ENCODE data around the gene INTS15. TPM values are rescaled to one million over a fixed set of nuclear protein-coding genes. Genes with fewer than 3 reads are reported as not detected.

Gene INTS15
- total RNA-seq, 1 experiment from 2014 or later = 21.4 TPM

GRCh38 chr7:6644728-6645127 is 54.9 kb downstream of the INTS15 start:
- no peak overlapping the region for H3K4me2 ChIP-seq
- no TSS peak for BruUV-seq (replicated peaks)
- H3K9me3 ChIP-seq (ENCODE audit: insufficient read depth, low read depth) = no peaks in the 10 kb centered on the region
- H3F3A ChIP-seq (ENCODE audit: insufficient read depth, low read depth) = no peaks in the 10 kb centered on the region
- intact Hi-C loops (cut with micrococcal nuclease; ENCODE audit: unreplicated experiment) = no loop called here
- peaks cover 13% of the 10 kb centered on the region; the same call in 1 of the 2 replicates for H3K36me3 ChIP-seq (ENCODE audit: low read depth)
- 0 out of 2 replicates have a peak, but pooled peaks cover 4% of the 10 kb centered on the region for H4K20me1 ChIP-seq (ENCODE audit: insufficient read depth)
- no peaks in the 10 kb centered on the region for H3K4me1 ChIP-seq (replicated peaks; ENCODE audit: insufficient read depth)
- DNase-seq = no peak
- CTCF ChIA-PET = no interaction called here
- TF ChIP-seq CTCF (conservative IDR thresholded peaks at IDR 0.05) (no peak), EZH2 (IDR thresholded peaks at IDR 0.05; ENCODE audit: low read depth) (no peak)
- 0 out of 2 replicates have a peak, but pooled peaks cover 5% of the 10 kb centered on the region for H3K79me2 ChIP-seq (ENCODE audit: low read depth)
- no peak overlapping the region for H3K4me3 ChIP-seq
- no peaks in the 10 kb centered on the region for H3K9me2 ChIP-seq (ENCODE audit: insufficient read depth)
- no peak overlapping the region for H2AFZ ChIP-seq
- no peaks in the 10 kb centered on the region for H3K27me3 ChIP-seq (ENCODE audit: insufficient read depth, low read depth)
- POLR2A ChIA-PET (ENCODE audit: unreplicated experiment) = interaction anchor here (0.7 kb wide), 1 partner anchor 86 kb away, joined by 9 read pairs; no protein-coding TSS in a partner anchor
- no peak overlapping the region for H3K27ac ChIP-seq

- Histone ChIP-seq H3K79me2 (ENCODE audit: low read depth) (no peaks in the 10 kb centered on the region), H3K9me3 (ENCODE audit: insufficient read depth, low read depth) (no peaks in the 10 kb centered on the region; the same call in 1 of the 2 replicates), H3K36me3 (ENCODE audit: low read depth) (peaks cover 19% of the 10 kb centered on the region; the same call in 1 of the 2 replicates), H3K27ac (no peak overlapping the region), H3K4me1 (replicated peaks; ENCODE audit: insufficient read depth) (no peaks in the 10 kb centered on the region), H3F3A (ENCODE audit: insufficient read depth, low read depth) (no peaks in the 10 kb centered on the region), H3K4me2 (no peak overlapping the region), H4K20me1 (ENCODE audit: insufficient read depth) (no peaks in the 10 kb centered on the region), H3K27me3 (ENCODE audit: insufficient read depth, low read depth) (no peaks in the 10 kb centered on the region), H2AFZ (no peak overlapping the region), H3K4me3 (no peak overlapping the region), H3K9me2 (ENCODE audit: insufficient read depth) (no peaks in the 10 kb centered on the region)
- ChIA-PET POLR2A (ENCODE audit: unreplicated experiment) (no interaction called here), CTCF (no interaction called here)
- TF ChIP-seq EZH2 (IDR thresholded peaks at IDR 0.05; ENCODE audit: low read depth) (no peak), CTCF (conservative IDR thresholded peaks at IDR 0.05) (no peak)
- intact Hi-C loops (cut with micrococcal nuclease; ENCODE audit: unreplicated experiment) = no loop called here
- DNase-seq = no peak
- BruUV-seq (replicated peaks) = no TSS peak
These were observed 56.6 kb downstream of the INTS15 start for GRCh38 chr7:6646465-6646864.

GRCh38 chr7:6647080-6647479 is 57.3 kb downstream of the INTS15 start:
- ChIA-PET CTCF (no interaction called here), POLR2A (ENCODE audit: unreplicated experiment) (no interaction called here)
- H3K79me2 ChIP-seq (ENCODE audit: low read depth) = no peaks in the 10 kb centered on the region
- BruUV-seq (replicated peaks) = no TSS peak
- no peak overlapping the region for H3K4me3 ChIP-seq
- peaks cover 6% of the 10 kb centered on the region; the same call in 1 of the 2 replicates for H3K9me3 ChIP-seq (ENCODE audit: insufficient read depth, low read depth)
- no peak overlapping the region for H2AFZ ChIP-seq
- no peaks in the 10 kb centered on the region for H3K9me2 ChIP-seq (ENCODE audit: insufficient read depth)
- TF ChIP-seq EZH2 (IDR thresholded peaks at IDR 0.05; ENCODE audit: low read depth) = no peak
- no peak for TF ChIP-seq CTCF (conservative IDR thresholded peaks at IDR 0.05)
- no peaks in the 10 kb centered on the region for H3K4me1 ChIP-seq (replicated peaks; ENCODE audit: insufficient read depth)
- peaks cover 20% of the 10 kb centered on the region for H3K36me3 ChIP-seq (ENCODE audit: low read depth)
- 0 out of 2 replicates have a peak, but pooled peaks cover 3% of the 10 kb centered on the region for H3F3A ChIP-seq (ENCODE audit: insufficient read depth, low read depth)
- DNase-seq = no peak
- H3K4me2 ChIP-seq = no peak overlapping the region
- no peak overlapping the region for H3K27ac ChIP-seq
- intact Hi-C loops (cut with micrococcal nuclease; ENCODE audit: unreplicated experiment) = no loop called here
- no peaks in the 10 kb centered on the region for H3K27me3 ChIP-seq (ENCODE audit: insufficient read depth, low read depth)
- no peaks in the 10 kb centered on the region for H4K20me1 ChIP-seq (ENCODE audit: insufficient read depth)
